C4-2B (cell line): Measurements from ENCODE around the gene TMPRSS6.

Experiments
- ZFX ChIP-seq: fragments of 450-650 bp; IDR thresholded peaks from 2 replicates; pipeline ENCODE4 v1.6.1; 2017
- TF ChIP-seq, protein P1 (sequence below): fragments of 450-650 bp; conservative IDR thresholded peaks from 2 replicates; pipeline ENCODE4 v1.5.1; 2017; ENCODE audit warnings: mild to moderate bottlenecking

DNA sequence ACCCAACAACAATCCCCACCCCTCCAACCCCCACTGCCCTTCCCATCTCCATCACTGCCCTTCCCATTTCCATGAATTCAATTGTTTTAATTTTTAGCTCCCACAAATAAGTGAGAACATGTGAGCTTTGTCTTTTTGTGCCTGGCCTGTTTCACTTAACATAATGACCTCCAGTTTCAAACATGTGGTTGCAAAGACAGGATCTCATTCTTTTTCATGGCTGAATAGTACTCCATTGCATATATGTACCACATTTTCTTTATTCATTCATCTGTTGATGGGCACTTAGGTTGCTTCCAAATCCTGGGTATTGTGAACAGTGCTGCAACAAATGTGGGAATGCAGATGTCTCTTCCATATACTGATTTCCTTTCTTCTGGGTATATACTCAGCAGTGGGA, 41.2 kb upstream of the TMPRSS6 start:
- TF ChIP-seq, protein P1, sequence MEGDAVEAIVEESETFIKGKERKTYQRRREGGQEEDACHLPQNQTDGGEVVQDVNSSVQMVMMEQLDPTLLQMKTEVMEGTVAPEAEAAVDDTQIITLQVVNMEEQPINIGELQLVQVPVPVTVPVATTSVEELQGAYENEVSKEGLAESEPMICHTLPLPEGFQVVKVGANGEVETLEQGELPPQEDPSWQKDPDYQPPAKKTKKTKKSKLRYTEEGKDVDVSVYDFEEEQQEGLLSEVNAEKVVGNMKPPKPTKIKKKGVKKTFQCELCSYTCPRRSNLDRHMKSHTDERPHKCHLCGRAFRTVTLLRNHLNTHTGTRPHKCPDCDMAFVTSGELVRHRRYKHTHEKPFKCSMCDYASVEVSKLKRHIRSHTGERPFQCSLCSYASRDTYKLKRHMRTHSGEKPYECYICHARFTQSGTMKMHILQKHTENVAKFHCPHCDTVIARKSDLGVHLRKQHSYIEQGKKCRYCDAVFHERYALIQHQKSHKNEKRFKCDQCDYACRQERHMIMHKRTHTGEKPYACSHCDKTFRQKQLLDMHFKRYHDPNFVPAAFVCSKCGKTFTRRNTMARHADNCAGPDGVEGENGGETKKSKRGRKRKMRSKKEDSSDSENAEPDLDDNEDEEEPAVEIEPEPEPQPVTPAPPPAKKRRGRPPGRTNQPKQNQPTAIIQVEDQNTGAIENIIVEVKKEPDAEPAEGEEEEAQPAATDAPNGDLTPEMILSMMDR: no peak
- no peak for TF ChIP-seq ZFX
